Peyer's patch (tissue), 4 donors: ENCODE data around the gene GALR3.

Source experiments
- CTCF ChIP-seq, 6 experiments: fragments of 450-650 bp in 4 of 6; fragments of 200-600 bp in 2 of 6; sonication (generic) in 1 of 6; IDR thresholded peaks; one replicate each; pipeline ENCODE4 v1.5.1; 2017 to 2019; ENCODE audit warnings: antibody characterized with exemption in 6 of 6, mild to moderate bottlenecking in 3 of 6, moderate library complexity in 1 of 6
- POLR2A ChIP-seq, 2 donors: fragments of 450-650 bp; IDR thresholded peaks; one replicate each; pipeline ENCODE4 v1.5.1; 2017; ENCODE audit warnings: antibody characterized with exemption in 2 of 2, mild to moderate bottlenecking in 2 of 2, moderate library complexity in 2 of 2

- TF ChIP-seq CTCF (IDR thresholded peaks at IDR 0.05) (no peak), POLR2A (IDR thresholded peaks at IDR 0.05) (no peak)
Observed at GRCh38 chr22:37854946-37855345, 31.8 kb downstream of the GALR3 start.
